Activated CD8-positive, alpha-beta memory T cell treated with anti-CD3 and anti-CD28 coated beads for 24 hours (primary cell): ENCODE data around the gene SLC31A1.

Experiments
- DNase-seq: peaks from one replicate; pipeline ENCODE4 v3.0.0-alpha.2; 2020

SLC31A1 gene

GRCh38 chr9:113221003-113221799, at the start of gene SLC31A1, which contains the start of gene FKBP15:
Gene SLC31A1 (plus strand): TSS chr9:113221544. CDS start chr9:113256149, 34,605 bp downstream.
Gene FKBP15 (minus strand): TSS chr9:113221277. CDS start chr9:113221243, 34 bp downstream.
- DNase-seq = peak; percentile 98

DNA sequence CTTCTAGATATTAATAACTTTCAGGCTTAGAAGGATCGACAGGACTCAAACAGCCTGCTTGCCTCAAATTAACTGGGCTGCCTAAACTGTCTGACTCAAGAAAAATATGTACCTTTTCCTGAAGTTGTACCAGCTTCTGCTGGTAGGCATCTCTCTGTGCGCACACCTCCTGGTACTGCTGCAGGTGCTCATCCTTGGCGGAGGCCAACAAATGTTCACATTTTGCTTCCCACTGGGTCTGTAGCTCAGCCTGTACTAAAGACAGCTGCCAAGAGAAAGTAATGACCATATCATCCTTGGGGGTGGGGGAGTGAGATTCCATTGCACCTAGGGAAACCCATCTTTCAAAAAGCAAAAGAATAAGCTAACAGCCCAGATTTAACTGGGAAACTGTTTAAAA, 48.0 kb upstream of the SLC31A1 start:
- DNase-seq = no peak

GRCh38 chr9:113176803-113177202, 44.5 kb upstream of the SLC31A1 start:
- DNase-seq = no peak

GRCh38 chr9:113177251-113177650, 44.1 kb upstream of the SLC31A1 start:
- no peak for DNase-seq

GRCh38 chr9:113178087-113178486, 43.3 kb upstream of the SLC31A1 start:
- DNase-seq = no peak

DNA sequence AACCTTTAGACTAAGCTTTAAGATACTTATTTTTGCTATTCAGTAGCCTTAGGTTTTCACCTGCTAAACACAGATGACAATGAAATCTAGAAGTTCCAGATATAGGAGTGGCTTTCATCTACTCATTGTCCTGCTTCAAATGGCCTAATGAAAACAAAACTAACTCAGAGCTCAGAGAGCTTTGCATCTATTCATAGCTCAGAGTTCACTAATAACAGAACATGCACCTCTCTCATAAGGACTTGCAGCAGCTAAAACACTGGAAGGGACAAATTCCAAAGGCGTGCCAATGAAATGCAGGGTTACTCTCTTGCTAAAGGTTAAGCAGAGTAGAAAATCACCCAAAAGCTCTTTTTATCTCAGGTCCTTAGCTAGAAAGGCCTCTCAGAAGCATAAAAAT, 41.5 kb upstream of the SLC31A1 start:
- no peak for DNase-seq

DNA sequence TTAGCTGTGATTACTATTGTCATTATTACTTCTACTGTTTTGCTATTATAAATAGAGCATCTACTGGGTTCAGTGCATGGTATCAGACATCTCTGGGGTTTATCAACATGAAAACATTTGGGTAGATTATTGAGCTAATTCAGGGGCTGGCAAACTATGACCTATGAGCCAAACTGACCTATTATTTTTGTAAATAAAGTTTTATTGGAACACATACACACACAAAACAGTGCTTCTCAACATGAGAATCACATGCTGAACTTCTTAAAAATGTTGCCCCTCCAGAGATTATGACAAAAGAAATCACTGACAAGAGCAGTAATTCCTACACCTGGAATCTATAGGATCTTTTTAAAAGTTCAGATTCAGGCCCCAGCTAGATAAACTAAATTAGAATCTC, 40.2 kb upstream of the SLC31A1 start:
- no peak for DNase-seq

DNA sequence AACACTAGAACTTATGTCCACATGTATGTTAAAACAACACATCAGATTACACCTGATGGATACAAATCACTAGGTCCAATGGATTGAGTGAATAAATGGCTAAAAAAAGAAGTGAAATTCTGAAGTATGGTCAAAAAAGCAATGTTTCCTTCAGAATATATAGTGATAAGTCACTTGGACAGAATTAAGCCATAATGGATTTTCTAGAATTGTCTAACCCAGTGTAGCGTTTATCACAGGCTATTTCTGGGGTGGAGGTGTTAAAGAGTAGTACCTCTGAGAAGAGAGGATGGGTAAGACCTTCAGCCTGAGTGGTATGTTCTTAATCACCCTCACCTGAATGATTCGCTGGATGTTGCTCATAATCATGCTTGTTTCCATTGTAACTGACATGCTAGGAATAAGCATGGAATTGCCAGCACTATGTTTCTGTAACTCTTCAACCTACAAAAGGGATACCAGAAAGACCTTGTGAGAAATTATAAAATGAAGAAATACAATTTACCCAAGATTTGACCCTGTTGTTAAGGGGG, 37.3 kb upstream of the SLC31A1 start:
- DNase-seq = no peak

DNA sequence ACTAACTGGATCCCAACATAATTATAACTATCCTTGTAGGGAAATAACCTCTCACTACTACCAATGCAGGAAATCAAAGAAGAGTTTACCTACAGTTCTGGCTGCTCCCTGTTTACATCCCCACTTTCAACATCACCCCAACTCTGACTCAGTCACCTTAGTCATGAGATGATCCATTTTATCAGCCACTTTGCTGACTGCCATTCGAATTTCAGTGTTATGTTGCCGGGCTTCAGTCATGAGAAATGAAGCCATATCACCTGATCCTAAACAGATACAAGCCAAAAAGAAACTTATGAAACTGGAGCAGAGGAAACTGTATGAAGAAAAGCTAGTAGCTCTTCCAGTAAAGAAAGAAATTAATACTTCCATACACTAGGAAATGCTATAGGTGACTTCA, 36.8 kb upstream of the SLC31A1 start:
- no peak for DNase-seq

DNA sequence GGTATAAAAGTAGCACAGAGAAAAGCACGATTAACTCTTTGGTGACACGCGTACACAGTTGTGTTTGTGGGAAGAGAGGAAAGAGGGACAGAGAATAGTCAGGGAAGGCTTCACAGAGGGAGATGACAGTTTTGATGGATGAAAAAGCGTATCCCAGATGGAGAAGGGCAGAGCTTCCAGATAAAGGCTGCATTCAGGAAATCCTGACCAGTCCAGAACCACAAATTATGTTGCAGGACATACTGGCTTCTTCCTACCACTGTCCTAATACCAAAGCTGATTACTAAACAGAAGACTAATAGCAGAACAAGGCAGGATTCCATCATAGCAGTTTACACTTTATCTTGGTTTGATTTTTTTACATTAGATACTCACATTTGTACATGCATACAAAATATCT, 36.1 kb upstream of the SLC31A1 start:
- no peak for DNase-seq

DNA sequence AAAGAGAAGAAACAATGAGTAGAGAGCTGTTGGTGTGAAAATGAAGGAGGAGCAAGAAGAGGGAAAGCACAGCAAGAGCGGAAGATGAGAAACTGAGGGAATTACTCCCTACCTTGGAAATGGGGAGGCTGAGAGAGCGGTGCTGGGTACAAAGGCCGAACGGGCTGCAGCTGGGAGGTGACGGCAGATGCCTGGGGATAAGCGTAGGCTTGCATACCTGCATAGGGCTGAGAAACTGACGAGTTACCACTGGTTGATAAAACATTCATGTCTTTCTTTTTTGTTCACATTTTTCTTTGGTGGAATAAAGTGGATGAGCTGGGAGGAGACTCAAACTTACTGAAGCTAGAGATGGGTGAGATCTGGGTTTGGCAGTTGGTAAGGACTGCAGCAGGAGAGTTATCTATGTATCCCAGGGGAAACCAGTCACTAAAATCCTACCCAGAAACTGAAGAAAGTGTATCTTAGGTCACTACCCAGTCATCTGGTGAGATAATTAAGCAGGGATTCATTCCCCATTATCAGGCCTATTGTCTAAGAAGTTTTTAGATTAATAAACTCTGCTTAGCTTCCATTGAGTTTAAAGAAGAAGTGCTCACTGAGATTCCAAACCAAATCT, 35.1 kb upstream of the SLC31A1 start:
- no peak for DNase-seq

DNA sequence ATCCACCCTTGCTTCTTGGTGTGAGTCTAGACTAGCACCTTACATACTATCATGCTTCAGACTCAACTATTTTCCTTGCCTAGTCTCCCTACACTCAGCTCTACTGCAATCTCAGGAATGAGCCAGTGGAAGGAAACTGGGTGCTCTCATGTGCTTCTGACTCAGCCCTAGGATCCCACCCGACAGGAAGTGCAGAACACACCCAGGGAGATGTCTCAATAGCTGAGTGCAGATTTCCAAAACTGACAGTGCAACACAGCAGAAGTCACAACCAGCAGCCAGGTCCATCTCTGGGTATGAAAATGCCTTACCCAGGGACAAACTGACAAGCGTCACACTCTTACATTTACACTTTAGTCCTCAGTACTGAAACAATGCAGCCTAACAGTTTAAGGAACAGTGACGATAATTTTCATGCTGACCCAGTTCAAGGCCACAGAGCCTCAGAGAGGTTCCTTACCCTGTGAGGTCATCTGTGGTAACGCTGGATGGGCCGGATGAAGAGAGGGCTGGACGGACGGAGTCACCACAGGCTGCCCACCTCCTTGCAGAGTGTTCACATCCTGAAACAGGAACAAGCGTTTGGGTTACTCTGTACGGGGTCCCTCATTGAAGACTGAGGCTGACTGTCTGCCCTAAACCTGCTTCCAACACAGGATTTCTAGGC, 33.3 kb upstream of the SLC31A1 start:
- DNase-seq = no peak

- no peak for DNase-seq
Measured at GRCh38 chr9:113192455-113192854, 28.9 kb upstream of the SLC31A1 start.

GRCh38 chr9:113199683-113200329, 21.5 kb upstream of the SLC31A1 start:
- no peak for DNase-seq

GRCh38 chr9:113205432-113205831, 15.9 kb upstream of the SLC31A1 start:
- no peak for DNase-seq

GRCh38 chr9:113205861-113206260, 15.5 kb upstream of the SLC31A1 start:
- DNase-seq = no peak

DNA sequence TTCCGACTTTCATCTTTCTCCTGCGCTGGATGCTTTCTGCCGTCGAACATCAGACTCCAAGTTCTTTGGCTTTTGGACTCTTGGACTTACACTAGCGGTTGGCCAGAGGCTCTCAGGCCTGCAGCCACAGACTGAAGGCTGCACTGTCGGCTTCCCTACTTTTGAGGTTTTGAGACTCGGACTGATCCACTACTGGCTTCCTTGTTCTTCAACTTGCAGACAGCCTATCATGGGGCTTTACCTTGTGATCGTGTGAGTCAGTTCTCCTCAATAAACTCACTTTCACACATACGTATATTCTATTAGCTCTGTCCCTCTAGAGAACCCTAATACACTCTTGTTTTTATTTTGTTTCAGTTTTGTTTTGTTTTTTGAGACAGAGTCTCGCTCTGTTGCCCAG, 10.5 kb upstream of the SLC31A1 start:
- no peak for DNase-seq

DNA sequence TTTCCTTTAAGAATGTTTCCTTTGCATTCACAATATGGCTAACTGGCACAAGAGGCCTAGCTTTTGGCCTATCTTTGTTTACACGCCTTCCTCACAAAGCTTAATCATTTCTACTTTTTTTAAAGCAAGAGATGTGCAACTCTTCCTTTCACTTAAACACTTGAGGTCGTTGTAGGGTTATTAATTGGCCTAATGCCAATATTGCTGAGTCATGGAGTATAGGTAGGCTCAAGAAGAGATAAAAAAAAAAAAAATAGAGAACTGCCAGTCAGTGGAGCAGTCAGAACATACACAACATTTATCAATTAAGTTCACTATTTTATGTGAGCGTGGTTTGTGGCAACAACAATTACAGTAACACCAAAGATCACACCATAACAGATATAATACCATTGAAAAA, 6.2 kb upstream of the SLC31A1 start:
- no peak for DNase-seq

GRCh38 chr9:113216406-113216805, 4.9 kb upstream of the SLC31A1 start:
- DNase-seq = no peak

DNA sequence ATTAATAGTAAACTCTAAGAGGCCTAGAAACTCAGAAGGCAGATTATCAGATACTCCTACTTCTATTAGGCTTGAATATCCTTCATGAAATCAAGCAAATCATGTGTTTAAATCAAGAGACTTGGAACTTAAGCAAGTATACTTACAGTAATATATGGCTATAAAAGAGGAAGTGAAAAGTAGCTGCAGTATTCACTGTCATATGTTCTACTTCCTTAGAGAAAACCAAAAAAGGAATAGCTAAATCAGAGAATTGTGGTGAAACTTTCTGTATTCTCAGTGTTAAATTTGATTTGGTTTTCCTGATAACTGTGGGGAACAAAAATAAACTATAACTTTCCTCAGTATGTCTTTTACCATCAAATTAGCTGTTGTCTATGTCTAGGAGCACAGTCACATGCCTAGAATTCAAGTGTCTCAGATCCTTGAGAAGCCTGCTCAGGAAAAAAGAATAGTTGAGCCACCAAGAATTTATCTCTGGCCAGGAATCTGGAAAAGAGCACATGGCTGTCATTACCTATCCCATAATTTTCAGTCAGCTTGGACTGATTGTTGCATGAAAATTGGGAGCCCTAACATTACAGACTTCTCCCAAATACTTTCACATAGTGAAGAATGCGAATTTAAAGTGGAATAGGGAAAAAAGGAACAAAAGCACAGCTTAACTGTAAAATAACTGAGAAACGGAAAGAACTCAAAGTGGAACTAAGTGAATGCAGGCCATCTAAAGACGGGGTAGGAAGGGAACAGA, 2.0 kb upstream of the SLC31A1 start:
- no peak for DNase-seq

- DNase-seq = no peak
Measured at GRCh38 chr9:113219969-113220368, 1.4 kb upstream of the SLC31A1 start.

- DNase-seq = no peak
Measured at GRCh38 chr9:113220467-113221002, 809 bp upstream of the SLC31A1 start.
